GM21447 (cell line): ENCODE results near the gene MOB3C.

ENCODE experiments used
- ATAC-seq: cut with Tn5 transposase; IDR thresholded peaks from one replicate; pipeline ENCODE4 v1.9.1; 2021; ENCODE audit not compliant: unreplicated experiment

Gene MOB3C

GRCh38 chr1:46639547-46639946 lies 22.9 kb upstream of the MOB3C start:
- no peak for ATAC-seq

GRCh38 chr1:46638921-46639320 lies 22.3 kb upstream of the MOB3C start:
- no peak for ATAC-seq

- no peak for ATAC-seq
Measured at GRCh38 chr1:46637444-46638083, 21.0 kb upstream of the MOB3C start.

- no peak for ATAC-seq
Measured at GRCh38 chr1:46635205-46635604, 18.6 kb upstream of the MOB3C start.

GRCh38 chr1:46630719-46631118 lies 14.1 kb upstream of the MOB3C start:
- ATAC-seq, result no peak

GRCh38 chr1:46623743-46624644 lies 7.4 kb upstream of the MOB3C start:
- no peak for ATAC-seq

GRCh38 chr1:46622344-46622743 lies 5.7 kb upstream of the MOB3C start:
- no peak for ATAC-seq

- no peak for ATAC-seq
Measured at GRCh38 chr1:46621930-46622329, 5.3 kb upstream of the MOB3C start.

GRCh38 chr1:46619656-46620258 lies 3.1 kb upstream of the MOB3C start:
- no peak for ATAC-seq

GRCh38 chr1:46618754-46619415 lies 2.3 kb upstream of the MOB3C start:
- ATAC-seq, result no peak

- no peak for ATAC-seq
Measured at GRCh38 chr1:46617833-46618232, 1.2 kb upstream of the MOB3C start.

GRCh38 chr1:46617108-46617800 lies 643 bp upstream of the MOB3C start:
- peak; percentile 0 for ATAC-seq

- peak; percentile 29 for ATAC-seq
Measured at GRCh38 chr1:46615735-46616134, 876 bp downstream of the MOB3C start.

- ATAC-seq, result no peak
Measured at GRCh38 chr1:46615088-46615487, 1.5 kb downstream of the MOB3C start.

GRCh38 chr1:46614604-46614984 lies 2.0 kb downstream of the MOB3C start:
- ATAC-seq, result no peak

GRCh38 chr1:46613661-46614603 lies 2.7 kb downstream of the MOB3C start:
- ATAC-seq, result peak; percentile 61

- no peak for ATAC-seq
Measured at GRCh38 chr1:46612937-46613660, 3.5 kb downstream of the MOB3C start.

GRCh38 chr1:46611691-46612221 lies 4.9 kb downstream of the MOB3C start:
- ATAC-seq, result no peak
